Endothelial cell of umbilical vein (primary cell): ENCODE measurements around the gene TAF8.
A peak's percentile ranks its signal among the peaks of the same experiment; 100 is the strongest.

Experiments
- CTCF ChIP-seq, 2 donors: IDR thresholded peaks; 1 replicate in 1 of 2; 2 replicates in 1 of 2; pipeline ENCODE4 v1.5.1; 2011; ENCODE audit warnings: low read length in 2 of 2, mild to moderate bottlenecking in 2 of 2, moderate library complexity in 2 of 2, control low read depth in 1 of 2, inconsistent platforms in 1 of 2, low read depth in 1 of 2; ENCODE audit not compliant: insufficient read depth in 1 of 2; ENCODE audit errors: extremely low read depth in 1 of 2
- EZH2 ChIP-seq: IDR thresholded peaks from 2 replicates; pipeline ENCODE4 v1.6.1; 2012; ENCODE audit warnings: borderline replicate concordance, low read depth, mild to moderate bottlenecking, moderate library complexity, low read length, inconsistent platforms; ENCODE audit not compliant: severe bottlenecking
- FOS ChIP-seq: IDR thresholded peaks from 2 replicates; pipeline ENCODE4 v1.6.1; 2011; ENCODE audit warnings: mild to moderate bottlenecking, low read length, moderate library complexity, borderline replicate concordance; ENCODE audit not compliant: insufficient read depth
- MYC ChIP-seq: IDR thresholded peaks from one replicate; pipeline ENCODE4 v1.6.1; 2011; ENCODE audit warnings: mild to moderate bottlenecking, low read depth, low read length
- POLR2A ChIP-seq: IDR thresholded peaks from 2 replicates; pipeline ENCODE4 v1.6.1; 2012; ENCODE audit warnings: low read depth, mild to moderate bottlenecking, control low read depth, low read length
- POLR2AphosphoS5 ChIP-seq: IDR thresholded peaks from 2 replicates; pipeline ENCODE4 v1.6.1; 2012; ENCODE audit warnings: low read depth, mild to moderate bottlenecking, control low read depth, low read length, moderate library complexity; ENCODE audit not compliant: insufficient read depth
- TF ChIP-seq, protein P1 (sequence below): IDR thresholded peaks from 2 replicates; pipeline ENCODE4 v1.6.1; 2011; ENCODE audit not compliant: insufficient read depth, insufficient read length

DNA sequence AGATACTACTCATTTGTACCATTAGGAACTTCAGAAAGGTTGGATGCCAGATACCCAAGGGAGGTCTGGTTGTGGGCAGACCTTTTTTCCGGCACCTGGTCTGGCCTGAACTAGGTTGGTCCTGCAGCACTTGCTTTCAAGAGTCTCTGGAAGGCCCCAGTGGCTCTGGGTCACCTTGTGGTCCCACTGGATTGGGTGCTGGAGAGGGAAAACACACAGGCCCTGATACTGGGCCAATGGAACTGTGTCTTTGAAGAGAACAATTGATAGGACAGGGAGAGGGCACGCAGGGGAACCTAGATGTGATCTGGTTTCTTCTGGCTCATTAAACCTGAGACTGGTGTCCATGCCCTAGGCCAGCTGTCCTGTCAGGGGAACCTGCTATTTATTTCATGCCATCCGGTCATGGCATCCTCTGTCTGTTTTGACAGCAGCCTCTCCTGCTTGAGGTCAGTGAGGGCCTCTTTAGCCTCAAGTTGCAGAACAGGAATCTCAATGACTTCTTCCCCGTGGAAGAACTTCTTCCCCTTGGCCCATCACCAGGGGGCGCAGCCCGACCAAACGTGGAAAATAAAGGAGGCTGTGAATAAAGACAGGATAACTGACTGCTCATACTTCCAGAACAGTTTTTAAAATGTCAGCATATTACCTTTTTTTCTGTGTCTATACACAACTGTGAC, 25.0 kb downstream of the TAF8 start:
- TF ChIP-seq POLR2AphosphoS5 (no peak), POLR2A (peak; percentile 10), CTCF (IDR thresholded peaks at IDR 0.05; ENCODE audit: extremely low read depth in 1 of 2, insufficient read depth in 1 of 2, low read depth in 1 of 2, low read length in 2 of 2) (peak; percentile 77 to 84), EZH2 (no peak), MYC (no peak), FOS (no peak)
- TF ChIP-seq, protein P1, sequence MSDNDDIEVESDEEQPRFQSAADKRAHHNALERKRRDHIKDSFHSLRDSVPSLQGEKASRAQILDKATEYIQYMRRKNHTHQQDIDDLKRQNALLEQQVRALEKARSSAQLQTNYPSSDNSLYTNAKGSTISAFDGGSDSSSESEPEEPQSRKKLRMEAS: no peak
